Hepatocyte (in vitro differentiated cells): ENCODE measurements around the gene NANOS3.

ENCODE experiments used
- CTCF ChIP-seq: fragments of 200-600 bp; sonication (generic); IDR thresholded peaks from 2 replicates; pipeline ENCODE4 v1.5.1; 2016; ENCODE audit warnings: antibody characterized with exemption, mild to moderate bottlenecking; ENCODE audit not compliant: poor library complexity
- EZH2 ChIP-seq: fragments of 200-600 bp; sonication (generic); IDR thresholded peaks from 2 replicates; pipeline ENCODE4 v1.6.1; 2016; ENCODE audit warnings: antibody characterized with exemption, mild to moderate bottlenecking, borderline replicate concordance

DNA sequence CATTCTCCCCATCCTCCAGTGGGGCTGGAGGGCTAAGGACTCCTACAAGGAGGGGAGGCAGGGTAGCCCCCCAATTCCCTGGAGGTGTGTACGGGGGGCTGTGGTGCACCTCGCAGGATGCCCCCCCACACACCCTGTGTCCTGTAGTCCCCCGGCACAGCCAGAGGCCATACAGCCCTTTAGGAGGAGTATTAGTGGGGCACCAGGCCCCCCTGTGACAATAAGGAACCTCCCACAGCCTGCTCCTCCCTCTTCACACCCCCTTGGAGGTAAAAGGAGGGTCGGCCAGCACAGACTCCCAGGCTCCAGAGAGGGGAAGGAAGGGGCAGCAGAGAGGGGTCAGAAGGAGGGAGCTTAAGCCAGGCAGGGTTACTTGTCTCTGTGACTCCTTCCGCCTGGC is at the start of gene NANOS3:
- no peak for TF ChIP-seq EZH2
- TF ChIP-seq CTCF, result no peak
